AML-193 (cell line): ENCODE data around the gene STK39.

Experiments
- DNase-seq, 2 experiments: peaks; one replicate each; lab custom pipeline; 2025; lab: John Stamatoyannopoulos, UW

The STK39 gene

GRCh38 chr2:167955264-167955906 is 292.0 kb downstream of the STK39 start:
- no peak for DNase-seq

GRCh38 chr2:167954495-167954894 is 292.9 kb downstream of the STK39 start:
- DNase-seq, result no peak

DNA sequence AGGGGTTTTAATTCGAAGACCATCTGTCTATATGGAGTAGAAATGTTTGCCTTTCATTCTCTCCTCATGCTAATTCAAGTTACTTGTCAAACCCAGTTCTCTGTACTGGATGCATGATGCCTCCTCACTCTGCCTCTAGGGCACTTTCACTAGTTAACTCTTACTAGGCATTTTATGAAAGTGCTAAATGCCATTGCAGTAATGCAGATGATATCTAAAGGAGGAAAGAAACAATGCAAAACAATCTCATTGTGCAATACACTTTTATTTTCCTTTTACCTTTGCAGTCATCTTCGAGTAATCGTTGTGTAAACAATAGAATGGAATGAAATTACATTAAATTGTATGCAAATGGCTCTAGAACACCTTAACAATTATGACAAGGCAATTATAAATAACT is 293.6 kb downstream of the STK39 start:
- no peak for DNase-seq

DNA sequence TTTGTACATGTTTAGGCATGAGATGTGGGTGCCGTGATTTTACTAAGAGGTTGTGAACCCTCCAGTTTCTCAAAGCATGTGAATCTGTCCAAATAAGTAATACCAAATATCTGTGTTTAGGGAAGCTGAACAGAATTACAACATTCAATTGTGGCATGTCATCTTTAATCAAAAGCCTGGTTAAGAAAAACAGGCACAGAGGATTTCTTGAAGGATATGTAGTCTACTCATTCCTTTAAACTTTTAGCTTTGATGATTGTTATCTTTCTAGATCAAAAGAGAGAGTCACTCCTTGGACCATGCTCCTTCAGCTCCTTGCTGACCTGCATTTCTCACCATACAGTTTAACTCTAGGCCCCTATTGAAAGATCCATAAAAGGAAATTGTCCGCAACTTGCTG is 296.8 kb downstream of the STK39 start:
- DNase-seq, result no peak

- DNase-seq, result no peak
These were observed 301.0 kb downstream of the STK39 start for GRCh38 chr2:167946441-167946841.

- DNase-seq, result no peak
These were observed 301.6 kb downstream of the STK39 start for GRCh38 chr2:167945660-167946368.

- no peak for DNase-seq
These were observed 302.4 kb downstream of the STK39 start for GRCh38 chr2:167944825-167945659.

- DNase-seq, result no peak
These were observed 303.5 kb downstream of the STK39 start for GRCh38 chr2:167943897-167944296.

DNA sequence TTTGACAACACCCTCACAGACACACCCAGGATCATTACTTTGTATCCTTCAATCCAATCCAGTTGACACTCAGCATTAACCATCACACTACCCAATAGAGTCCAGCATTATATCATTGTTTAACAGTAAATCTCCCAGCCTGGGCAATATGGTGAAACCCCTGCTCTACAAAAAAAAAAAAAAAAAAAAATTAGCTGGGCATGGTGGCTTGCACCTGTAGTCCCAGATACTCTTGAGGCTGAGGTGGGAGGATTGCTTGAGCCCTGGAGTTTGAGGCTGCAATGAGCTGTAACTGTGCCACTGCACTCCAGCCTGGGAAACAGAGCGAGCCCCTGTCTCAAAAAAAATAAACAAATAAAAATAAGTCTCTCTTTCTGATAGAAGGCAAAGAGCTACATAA is 304.0 kb downstream of the STK39 start:
- no peak for DNase-seq

DNA sequence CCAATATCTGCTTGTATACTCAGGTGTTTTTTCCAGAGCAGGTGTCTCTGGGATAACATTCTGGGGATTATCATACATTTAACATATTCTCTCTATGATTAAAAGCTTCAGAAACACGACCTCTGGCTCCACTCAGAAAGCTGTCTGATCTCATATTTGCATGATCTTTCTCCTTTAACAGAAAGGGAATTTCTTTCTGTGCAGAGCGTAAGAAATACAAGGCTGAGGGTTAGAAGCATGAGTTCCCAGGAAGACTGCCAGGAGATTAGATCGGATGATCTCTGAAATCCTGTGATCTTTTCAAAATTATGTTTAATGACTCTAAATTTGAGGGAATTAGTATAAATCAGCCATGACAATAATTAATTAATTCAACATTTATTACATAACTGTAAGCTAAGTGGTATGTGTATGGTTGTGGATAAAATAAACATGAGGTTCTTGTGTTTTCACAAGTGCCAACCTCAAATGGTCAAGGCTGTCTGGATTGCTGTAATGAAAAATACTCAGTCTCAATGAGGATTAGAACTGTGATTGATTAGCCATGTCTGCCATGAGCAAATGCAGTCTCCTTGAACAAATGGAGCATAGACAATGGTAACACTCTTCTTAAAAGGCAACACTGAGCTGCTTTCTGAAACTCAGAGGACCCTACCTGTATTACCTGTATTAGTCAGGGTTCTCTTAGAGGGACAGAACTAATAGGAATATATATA is 304.9 kb downstream of the STK39 start:
- DNase-seq, result no peak

DNA sequence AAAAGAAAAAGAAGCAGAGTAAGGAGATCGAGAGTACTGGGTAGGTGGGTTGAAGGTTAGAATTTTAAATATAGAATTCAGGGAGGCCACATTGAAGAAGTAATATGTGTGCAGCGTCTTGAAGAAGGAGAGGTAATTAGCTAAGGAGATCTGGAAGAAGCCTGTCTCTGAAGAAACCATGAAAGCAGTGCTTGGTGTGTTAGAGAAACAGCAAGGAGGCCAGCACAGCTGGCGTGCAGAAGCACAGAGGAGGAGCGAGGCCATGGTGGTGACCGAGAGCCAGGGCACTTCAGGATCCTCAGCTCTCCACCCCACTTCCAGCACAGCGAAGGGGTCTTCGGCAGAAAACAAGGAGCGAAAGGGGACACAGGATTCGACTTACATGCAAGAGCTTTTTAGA is 305.8 kb downstream of the STK39 start:
- DNase-seq, result no peak

GRCh38 chr2:167940734-167941507 is 306.5 kb downstream of the STK39 start:
- DNase-seq, result no peak

DNA sequence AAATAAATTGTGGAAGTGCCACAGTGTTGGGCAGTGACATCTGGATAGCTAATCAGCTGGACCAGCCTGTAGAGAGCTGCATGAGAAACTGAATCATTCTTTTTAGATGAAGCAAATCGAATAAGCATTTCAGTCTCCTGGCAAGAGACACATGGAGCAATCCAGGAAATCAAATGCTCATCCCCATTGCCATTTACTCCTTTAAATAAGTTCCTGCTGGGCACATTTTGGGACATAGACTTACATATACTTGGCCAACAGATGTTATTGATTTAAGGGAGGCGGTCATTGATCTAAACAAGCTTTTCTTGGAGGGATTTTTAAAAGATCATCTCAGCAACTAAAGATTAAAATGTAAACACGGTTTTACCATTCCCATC is 307.1 kb downstream of the STK39 start:
- no peak for DNase-seq

DNA sequence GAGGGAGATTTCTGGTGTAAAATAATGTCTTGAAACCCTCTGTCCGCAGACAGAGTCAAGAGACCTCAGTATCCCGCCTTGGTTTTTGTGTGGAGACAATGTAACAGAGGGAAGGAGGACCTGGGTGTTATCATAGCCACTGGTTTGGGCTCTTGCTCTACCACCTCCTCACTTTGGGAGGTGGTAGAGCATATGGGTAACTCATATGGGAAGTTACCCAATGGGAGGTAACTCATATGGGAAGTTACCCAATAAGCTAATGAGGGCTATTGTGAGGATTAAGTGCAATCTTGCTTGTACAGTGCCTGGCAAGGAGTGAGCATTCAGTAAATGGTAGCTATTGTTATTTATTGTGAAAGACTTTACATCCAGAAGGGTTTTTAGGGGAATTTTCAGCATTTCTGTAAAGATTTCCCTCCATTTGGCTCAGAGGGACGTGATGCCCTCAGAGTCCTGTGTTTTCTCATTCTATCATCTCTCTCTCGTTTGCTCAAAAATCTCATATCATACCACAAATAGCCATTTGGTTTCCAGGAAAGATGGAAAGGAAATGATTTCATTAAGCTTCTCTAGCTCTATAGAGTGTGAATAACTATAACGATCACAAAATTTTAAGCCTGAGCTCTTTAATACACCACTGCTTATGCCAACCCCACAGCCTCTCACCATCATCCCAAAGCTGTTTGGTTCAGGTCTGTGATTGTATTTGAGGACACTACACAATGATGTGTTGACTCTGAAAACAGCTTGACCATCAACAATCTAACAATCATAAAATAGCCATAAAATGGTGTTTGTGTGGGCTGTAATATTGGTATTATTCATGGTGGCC is 307.7 kb downstream of the STK39 start:
- peak; percentile 59 to 67 for DNase-seq

- DNase-seq, result no peak
These were observed 310.0 kb downstream of the STK39 start for GRCh38 chr2:167937403-167937802.

- no peak for DNase-seq
These were observed 311.6 kb downstream of the STK39 start for GRCh38 chr2:167935803-167936110.

DNA sequence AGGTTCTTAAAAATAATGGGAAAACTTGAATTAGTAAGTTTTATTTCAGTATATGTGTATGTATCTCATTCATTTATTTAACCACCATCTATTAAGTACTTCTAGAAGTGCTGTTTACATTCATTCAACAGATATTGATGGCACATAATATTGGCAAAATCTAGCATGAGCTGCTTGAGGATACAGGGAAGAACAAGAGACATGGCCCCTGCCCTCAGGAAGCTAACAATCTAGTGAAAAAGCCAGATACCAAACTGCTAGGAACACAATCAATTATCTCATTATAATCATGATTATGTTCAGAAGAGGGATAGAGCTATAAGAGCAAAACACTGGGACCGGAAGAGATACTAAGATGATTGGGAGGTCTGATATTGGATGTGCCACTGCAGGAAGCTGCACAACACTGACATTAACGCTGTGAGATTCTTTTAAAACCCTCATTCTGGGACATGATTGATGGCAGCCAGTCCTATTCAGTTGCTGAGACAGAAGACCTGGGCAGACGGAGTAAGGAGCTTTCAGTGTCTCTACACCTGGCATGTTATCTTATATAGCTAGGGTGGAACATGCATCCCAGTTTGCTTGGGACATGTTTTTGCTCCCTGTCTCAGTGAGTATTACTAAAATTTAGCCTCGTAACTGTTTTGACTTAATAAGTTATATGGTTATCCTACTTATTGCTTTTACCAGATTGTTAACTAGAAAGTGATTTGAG is 314.1 kb downstream of the STK39 start:
- DNase-seq, result no peak

DNA sequence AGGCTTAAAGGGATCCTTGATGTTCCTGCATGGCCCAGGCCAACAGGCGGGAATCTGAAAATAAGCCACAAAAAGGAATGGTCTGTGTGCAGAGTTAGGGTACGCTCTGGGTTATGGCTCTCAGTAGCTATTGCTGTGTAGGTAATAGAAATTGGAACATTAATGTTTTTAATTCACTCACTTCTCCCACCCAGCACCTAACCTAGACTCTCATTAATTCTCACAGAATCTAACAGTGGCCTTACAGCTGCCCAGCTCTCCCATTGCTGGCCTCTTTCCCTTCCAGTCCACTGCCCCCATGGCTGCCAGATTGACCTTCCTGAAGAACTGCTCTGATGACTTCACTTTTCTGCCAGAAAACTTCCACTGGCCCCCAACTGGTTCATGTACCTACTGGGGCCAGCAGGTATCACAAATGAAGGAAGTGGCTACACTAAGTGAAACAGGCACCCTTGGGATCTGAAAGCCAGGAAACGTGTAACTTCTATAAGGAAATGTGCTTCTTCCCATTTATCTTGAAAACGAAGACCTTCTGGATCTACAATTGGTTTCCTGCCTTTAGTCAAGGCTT is 315.2 kb downstream of the STK39 start:
- DNase-seq, result no peak

DNA sequence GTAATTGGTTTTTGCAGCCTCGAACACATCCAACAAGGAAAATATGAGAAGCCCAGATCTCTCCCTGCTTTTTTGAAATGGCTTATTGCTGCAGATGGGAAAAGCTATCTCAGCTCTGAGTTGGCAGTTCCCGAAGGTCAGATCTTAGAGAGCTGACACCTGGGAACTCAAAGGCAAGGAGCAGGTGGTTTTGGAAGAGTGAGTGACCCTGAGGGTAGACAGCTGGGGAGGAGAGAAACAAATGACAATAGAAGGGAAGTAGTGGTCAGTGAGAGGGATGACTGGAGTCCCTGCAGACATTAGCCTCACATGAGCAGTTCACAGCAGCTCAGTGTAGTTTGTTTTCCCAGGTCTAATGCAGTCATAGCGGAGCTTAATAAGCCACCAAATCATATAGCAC is 317.9 kb downstream of the STK39 start:
- no peak for DNase-seq

- no peak for DNase-seq
These were observed 319.0 kb downstream of the STK39 start for GRCh38 chr2:167928434-167928833.
